Measurements from ENCODE around the gene GRHL1.

The GRHL1 gene

GRCh38 chr2:10000541-10000940 lies 49.0 kb downstream of the GRHL1 start:
- no peak overlapping the region for H3K9ac ChIP-seq (ENCODE audit: low read depth, low read length)
- H3K9me3 ChIP-seq (replicated peaks; ENCODE audit: low read length), result no peaks in the 10 kb centered on the region

GRCh38 chr2:10001586-10001985 lies 50.1 kb downstream of the GRHL1 start:
- peaks cover 1% of the 10 kb centered on the region for H3K4me1 ChIP-seq (ENCODE audit: control insufficient read depth, insufficient read depth, low read length)
- H3K4me2 ChIP-seq (ENCODE audit: low read length), result no peak overlapping the region
- peaks cover 6% of the 10 kb centered on the region for H3K27me3 ChIP-seq (ENCODE audit: control insufficient read depth, insufficient read depth, low read length)
- no peaks in the 10 kb centered on the region for H3K36me3 ChIP-seq (ENCODE audit: insufficient read depth, low read length)
- H3K4me3 ChIP-seq (ENCODE audit: low read length), result no peak overlapping the region
- no peak overlapping the region for H3K9ac ChIP-seq (ENCODE audit: low read depth, low read length)
- H3K9me3 ChIP-seq (replicated peaks; ENCODE audit: low read length), result no peaks in the 10 kb centered on the region

More at GRCh38 chr2:10000541-10000940, 49.0 kb downstream of the GRHL1 start:
- peaks cover 6% of the 10 kb centered on the region for H3K27me3 ChIP-seq (ENCODE audit: control insufficient read depth, insufficient read depth, low read length)
- no peak overlapping the region for H3K4me3 ChIP-seq (ENCODE audit: low read length)
- no peaks in the 10 kb centered on the region for H3K4me1 ChIP-seq (ENCODE audit: control insufficient read depth, insufficient read depth, low read length)
- no peaks in the 10 kb centered on the region for H3K36me3 ChIP-seq (ENCODE audit: insufficient read depth, low read length)
- no peak overlapping the region for H3K4me2 ChIP-seq (ENCODE audit: low read length)

GRCh38 chr2:10002109-10002508 lies 50.6 kb downstream of the GRHL1 start:
- no peak overlapping the region for H3K4me2 ChIP-seq (ENCODE audit: low read length)
- peaks cover 7% of the 10 kb centered on the region for H3K4me1 ChIP-seq (ENCODE audit: control insufficient read depth, insufficient read depth, low read length)
- no peak overlapping the region for H3K4me3 ChIP-seq (ENCODE audit: low read length)
- H3K27me3 ChIP-seq (ENCODE audit: control insufficient read depth, insufficient read depth, low read length), result peaks cover 6% of the 10 kb centered on the region
- H3K9me3 ChIP-seq (replicated peaks; ENCODE audit: low read length), result no peaks in the 10 kb centered on the region
- H3K36me3 ChIP-seq (ENCODE audit: insufficient read depth, low read length), result no peaks in the 10 kb centered on the region
- no peak overlapping the region for H3K9ac ChIP-seq (ENCODE audit: low read depth, low read length)

GRCh38 chr2:10002681-10003080 lies 51.2 kb downstream of the GRHL1 start:
- H3K9ac ChIP-seq (ENCODE audit: low read depth, low read length), result no peak overlapping the region
- peaks cover 6% of the 10 kb centered on the region for H3K27me3 ChIP-seq (ENCODE audit: control insufficient read depth, insufficient read depth, low read length)
- no peak overlapping the region for H3K4me3 ChIP-seq (ENCODE audit: low read length)
- H3K36me3 ChIP-seq (ENCODE audit: insufficient read depth, low read length), result no peaks in the 10 kb centered on the region
- no peaks in the 10 kb centered on the region for H3K9me3 ChIP-seq (replicated peaks; ENCODE audit: low read length)
- H3K4me1 ChIP-seq (ENCODE audit: control insufficient read depth, insufficient read depth, low read length), result peaks cover 10% of the 10 kb centered on the region
- H3K4me2 ChIP-seq (ENCODE audit: low read length), result no peak overlapping the region

GRCh38 chr2:10003206-10004125 lies 52.0 kb downstream of the GRHL1 start:
- Histone ChIP-seq H3K9ac (ENCODE audit: low read depth, low read length) (no peak overlapping the region), H3K9me3 (replicated peaks; ENCODE audit: low read length) (no peaks in the 10 kb centered on the region), H3K27me3 (ENCODE audit: control insufficient read depth, insufficient read depth, low read length) (peaks cover 6% of the 10 kb centered on the region), H3K4me1 (ENCODE audit: control insufficient read depth, insufficient read depth, low read length) (peaks cover 17% of the 10 kb centered on the region), H3K4me3 (ENCODE audit: low read length) (no peak overlapping the region), H3K4me2 (ENCODE audit: low read length) (no peak overlapping the region), H3K36me3 (ENCODE audit: insufficient read depth, low read length) (no peaks in the 10 kb centered on the region)

GRCh38 chr2:10004401-10004800 lies 52.9 kb downstream of the GRHL1 start:
- H3K9ac ChIP-seq (ENCODE audit: low read depth, low read length), result no peak overlapping the region
- H3K9me3 ChIP-seq (replicated peaks; ENCODE audit: low read length), result no peaks in the 10 kb centered on the region
- peaks cover 13% of the 10 kb centered on the region for H3K27me3 ChIP-seq (ENCODE audit: control insufficient read depth, insufficient read depth, low read length)
- H3K36me3 ChIP-seq (ENCODE audit: insufficient read depth, low read length), result no peaks in the 10 kb centered on the region
- H3K4me1 ChIP-seq (ENCODE audit: control insufficient read depth, insufficient read depth, low read length), result peaks cover 27% of the 10 kb centered on the region
- H3K4me2 ChIP-seq (ENCODE audit: low read length), result no peak overlapping the region
- no peak overlapping the region for H3K4me3 ChIP-seq (ENCODE audit: low read length)

- H3K9me3 ChIP-seq (replicated peaks; ENCODE audit: low read length), result no peaks in the 10 kb centered on the region
Measured at GRCh38 chr2:10004836-10005235, 53.3 kb downstream of the GRHL1 start.

GRCh38 chr2:10005461-10006235 lies 54.2 kb downstream of the GRHL1 start:
- Histone ChIP-seq H3K9ac (ENCODE audit: low read depth, low read length) (no peak overlapping the region), H3K9me3 (replicated peaks; ENCODE audit: low read length) (no peaks in the 10 kb centered on the region), H3K4me2 (ENCODE audit: low read length) (no peak overlapping the region), H3K4me3 (ENCODE audit: low read length) (no peak overlapping the region), H3K27me3 (ENCODE audit: control insufficient read depth, insufficient read depth, low read length) (peaks cover 15% of the 10 kb centered on the region), H3K36me3 (ENCODE audit: insufficient read depth, low read length) (no peaks in the 10 kb centered on the region), H3K4me1 (ENCODE audit: control insufficient read depth, insufficient read depth, low read length) (peaks cover 39% of the 10 kb centered on the region)

More at GRCh38 chr2:10004836-10005235, 53.3 kb downstream of the GRHL1 start:
- H3K4me1 ChIP-seq (ENCODE audit: control insufficient read depth, insufficient read depth, low read length), result peaks cover 31% of the 10 kb centered on the region
- H3K36me3 ChIP-seq (ENCODE audit: insufficient read depth, low read length), result no peaks in the 10 kb centered on the region
- H3K27me3 ChIP-seq (ENCODE audit: control insufficient read depth, insufficient read depth, low read length), result peaks cover 15% of the 10 kb centered on the region
- no peak overlapping the region for H3K4me2 ChIP-seq (ENCODE audit: low read length)
- no peak overlapping the region for H3K9ac ChIP-seq (ENCODE audit: low read depth, low read length)
- H3K4me3 ChIP-seq (ENCODE audit: low read length), result no peak overlapping the region

GRCh38 chr2:10006236-10007161 lies 55.0 kb downstream of the GRHL1 start:
- Histone ChIP-seq H3K9me3 (replicated peaks; ENCODE audit: low read length) (no peaks in the 10 kb centered on the region), H3K4me2 (ENCODE audit: low read length) (no peak overlapping the region), H3K4me1 (ENCODE audit: control insufficient read depth, insufficient read depth, low read length) (peaks cover 39% of the 10 kb centered on the region), H3K27me3 (ENCODE audit: control insufficient read depth, insufficient read depth, low read length) (peaks cover 15% of the 10 kb centered on the region), H3K9ac (ENCODE audit: low read depth, low read length) (no peak overlapping the region), H3K36me3 (ENCODE audit: insufficient read depth, low read length) (no peaks in the 10 kb centered on the region), H3K4me3 (ENCODE audit: low read length) (no peak overlapping the region)

GRCh38 chr2:10007435-10007834 lies 55.9 kb downstream of the GRHL1 start:
- Histone ChIP-seq H3K4me1 (ENCODE audit: control insufficient read depth, insufficient read depth, low read length) (peaks cover 39% of the 10 kb centered on the region), H3K4me3 (ENCODE audit: low read length) (no peak overlapping the region), H3K27me3 (ENCODE audit: control insufficient read depth, insufficient read depth, low read length) (peaks cover 15% of the 10 kb centered on the region), H3K9me3 (replicated peaks; ENCODE audit: low read length) (no peaks in the 10 kb centered on the region), H3K36me3 (ENCODE audit: insufficient read depth, low read length) (no peaks in the 10 kb centered on the region), H3K9ac (ENCODE audit: low read depth, low read length) (no peak overlapping the region), H3K4me2 (ENCODE audit: low read length) (no peak overlapping the region)
